NCI-H146 treated with DMSO at 0.1 percent for 48 hours (cell line): Measurements from ENCODE around the gene SELE.

Source experiments
- DNase-seq: peaks from one replicate; lab custom pipeline; 2025; ENCODE audit not compliant: unreplicated experiment; lab: John Stamatoyannopoulos, UW

SELE gene, protein sequence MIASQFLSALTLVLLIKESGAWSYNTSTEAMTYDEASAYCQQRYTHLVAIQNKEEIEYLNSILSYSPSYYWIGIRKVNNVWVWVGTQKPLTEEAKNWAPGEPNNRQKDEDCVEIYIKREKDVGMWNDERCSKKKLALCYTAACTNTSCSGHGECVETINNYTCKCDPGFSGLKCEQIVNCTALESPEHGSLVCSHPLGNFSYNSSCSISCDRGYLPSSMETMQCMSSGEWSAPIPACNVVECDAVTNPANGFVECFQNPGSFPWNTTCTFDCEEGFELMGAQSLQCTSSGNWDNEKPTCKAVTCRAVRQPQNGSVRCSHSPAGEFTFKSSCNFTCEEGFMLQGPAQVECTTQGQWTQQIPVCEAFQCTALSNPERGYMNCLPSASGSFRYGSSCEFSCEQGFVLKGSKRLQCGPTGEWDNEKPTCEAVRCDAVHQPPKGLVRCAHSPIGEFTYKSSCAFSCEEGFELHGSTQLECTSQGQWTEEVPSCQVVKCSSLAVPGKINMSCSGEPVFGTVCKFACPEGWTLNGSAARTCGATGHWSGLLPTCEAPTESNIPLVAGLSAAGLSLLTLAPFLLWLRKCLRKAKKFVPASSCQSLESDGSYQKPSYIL

DNA sequence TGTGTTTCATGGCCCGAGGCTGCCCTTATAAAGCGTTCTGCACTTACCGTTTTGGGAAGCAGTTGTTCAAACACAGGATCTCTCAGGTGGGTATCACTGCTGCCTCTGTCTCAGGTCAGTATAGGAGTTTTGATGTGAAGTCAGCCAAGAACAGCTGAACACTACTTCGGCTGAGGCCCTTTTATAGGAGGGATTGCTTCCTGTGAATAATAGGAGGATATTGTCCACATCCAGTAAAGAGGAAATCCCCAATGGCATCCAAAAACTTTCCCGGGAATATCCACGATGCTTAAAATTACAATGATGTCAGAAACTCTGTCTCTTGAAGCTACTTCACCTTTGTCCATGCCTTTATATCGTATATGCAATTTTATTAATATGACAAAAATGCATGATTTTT, at the start of gene SELE:
Gene SELE (minus strand): TSS at position 156 of the 400 bp plus-strand sequence. CDS start 467 bp downstream, outside the sequence.
- DNase-seq = no peak

DNA sequence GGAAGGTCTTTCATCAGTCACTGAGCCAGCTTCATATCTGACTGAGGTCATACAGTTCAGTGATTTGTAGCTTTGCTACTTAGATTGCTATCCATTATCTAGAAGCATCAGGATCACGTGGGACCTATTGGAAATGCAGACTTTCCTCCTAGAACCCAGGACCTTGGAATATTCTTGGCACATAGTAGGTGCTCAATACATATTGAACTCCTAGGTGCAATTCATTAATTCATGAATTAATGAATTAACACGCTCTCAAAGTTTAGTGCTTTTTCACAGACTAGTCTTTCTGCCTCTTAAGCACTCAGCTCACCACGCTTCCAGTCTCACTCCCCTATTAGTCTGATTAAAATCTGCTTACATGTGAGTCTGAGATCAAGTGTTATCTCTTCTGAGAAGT, 48.7 kb upstream of the SELE start:
- no peak for DNase-seq

DNA sequence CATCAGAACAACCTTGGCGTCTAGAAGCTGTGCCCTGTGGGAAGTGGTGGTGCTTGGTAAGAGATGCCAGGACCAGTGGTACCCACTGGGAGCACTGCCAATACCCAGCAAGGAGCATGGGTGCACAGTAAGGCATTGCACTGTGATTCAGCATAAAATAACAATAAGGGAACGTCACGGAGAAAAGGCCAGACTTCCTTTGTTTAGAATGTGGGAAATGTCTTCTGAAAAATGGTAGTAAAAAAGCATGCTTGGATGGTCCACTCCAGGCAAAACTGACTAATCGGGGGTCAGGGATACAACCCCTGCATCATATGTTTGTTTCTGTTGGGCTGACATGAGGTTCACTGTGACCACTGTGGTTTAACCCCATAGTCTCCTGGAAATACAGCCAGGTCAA, 46.1 kb upstream of the SELE start:
- DNase-seq = no peak

DNA sequence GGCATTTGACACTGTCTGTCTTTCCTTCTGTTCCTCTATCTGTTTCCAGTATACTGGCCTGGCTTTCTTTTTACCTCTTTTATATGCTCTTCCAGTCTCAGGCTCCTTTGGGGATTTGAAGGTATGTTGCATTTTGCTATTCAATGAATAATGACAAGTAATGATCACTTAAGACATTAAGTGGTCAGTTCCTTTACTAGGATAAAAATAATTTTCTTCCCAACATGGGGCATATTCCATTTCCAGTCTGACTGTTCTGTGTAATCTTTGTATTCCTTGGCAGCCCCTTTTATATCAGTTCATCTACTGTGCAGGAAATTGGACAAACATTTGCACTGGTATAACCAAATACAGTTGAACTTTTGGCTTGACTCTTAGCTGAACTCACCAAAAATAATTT, 45.3 kb upstream of the SELE start:
- DNase-seq = no peak

DNA sequence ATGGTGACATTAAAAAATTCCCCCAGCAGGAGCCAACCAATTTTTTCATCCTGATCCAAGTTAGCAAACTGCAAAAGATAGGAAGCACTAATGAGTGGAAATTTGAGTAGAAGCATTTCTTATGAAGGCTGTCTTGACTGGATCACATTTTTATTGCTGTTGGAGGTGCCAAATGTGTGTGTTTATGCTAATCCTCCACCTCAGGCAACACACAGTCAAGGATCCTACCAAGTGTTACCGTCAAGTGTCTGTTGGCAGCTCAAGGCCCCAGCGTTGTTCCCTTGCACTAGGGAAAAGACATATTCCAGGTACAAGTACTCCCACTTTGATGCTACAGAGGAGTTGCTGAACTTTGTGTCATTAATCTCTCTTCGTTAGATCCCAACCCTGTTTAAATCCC, 42.6 kb upstream of the SELE start:
- DNase-seq = no peak

DNA sequence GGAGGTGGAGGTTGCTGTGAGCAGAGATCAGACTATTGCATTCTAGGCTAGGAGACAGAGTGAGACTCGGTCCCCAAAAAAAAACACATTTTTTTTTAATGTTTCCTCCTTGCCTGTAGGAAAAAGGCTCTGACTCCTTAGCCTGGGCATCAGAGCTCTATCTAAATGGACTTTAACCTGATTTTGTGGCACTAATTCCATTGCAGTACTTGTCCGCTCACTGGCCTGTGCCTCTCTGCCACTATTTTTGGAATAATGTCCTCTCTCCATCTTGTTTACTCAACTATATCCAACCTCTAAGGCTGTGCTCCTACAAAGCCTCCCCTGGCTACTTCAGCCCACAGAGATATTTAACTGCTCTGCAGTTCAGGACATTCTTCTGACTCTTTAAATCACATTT, 34.3 kb upstream of the SELE start:
- no peak for DNase-seq

DNA sequence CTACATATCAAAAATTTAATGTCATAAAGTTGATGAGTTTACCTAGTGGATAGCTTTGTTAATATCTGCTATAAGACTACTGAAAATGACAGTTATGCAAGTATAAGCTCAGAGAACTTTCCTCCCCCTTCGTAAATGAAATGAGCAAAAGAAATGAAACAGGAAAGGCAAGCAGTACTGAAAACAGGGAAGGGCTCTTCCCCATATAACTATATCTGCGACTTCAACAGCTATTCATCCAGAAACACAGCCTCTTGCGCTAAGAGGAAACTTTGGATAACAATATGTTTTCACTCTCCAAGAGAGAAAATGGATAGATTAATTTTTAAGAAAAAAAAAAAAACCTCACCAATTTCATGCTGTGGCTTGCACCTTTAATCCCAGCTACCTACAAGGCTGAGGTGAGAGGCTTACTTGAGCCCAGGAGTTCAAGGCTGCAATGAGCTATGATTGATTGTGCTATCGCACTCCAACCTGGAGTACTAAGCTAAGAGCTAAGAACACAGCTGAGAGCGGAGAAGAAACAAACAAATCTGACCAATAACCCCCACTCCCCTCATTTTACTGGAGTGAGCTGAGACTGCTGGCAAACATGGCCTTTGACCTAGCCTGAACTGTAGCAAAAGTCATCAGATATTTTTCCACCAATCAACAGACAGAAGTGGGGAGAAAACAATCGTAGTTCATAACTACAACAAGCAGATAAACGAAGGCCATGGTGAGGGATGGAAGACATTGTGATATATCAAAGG, 31.9 kb upstream of the SELE start:
- DNase-seq = no peak

DNA sequence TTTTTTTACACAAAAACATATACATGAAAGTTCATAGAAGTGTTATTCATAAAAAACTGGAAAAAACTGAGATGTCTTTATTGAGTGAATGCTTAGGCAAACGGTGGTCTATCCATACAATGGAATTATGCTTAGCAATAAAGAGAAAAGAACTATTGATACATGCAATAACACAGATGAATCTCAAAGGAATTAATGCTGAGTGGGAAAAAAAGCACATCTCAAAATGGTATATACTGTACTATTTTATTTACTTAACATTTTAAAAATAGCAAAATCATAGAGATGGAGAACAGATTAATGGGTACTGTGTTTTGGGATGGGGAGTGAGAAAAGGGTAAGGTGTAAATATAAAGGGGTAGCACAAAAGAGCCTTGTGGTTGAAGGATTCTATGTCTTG, 31.0 kb upstream of the SELE start:
- DNase-seq = no peak

DNA sequence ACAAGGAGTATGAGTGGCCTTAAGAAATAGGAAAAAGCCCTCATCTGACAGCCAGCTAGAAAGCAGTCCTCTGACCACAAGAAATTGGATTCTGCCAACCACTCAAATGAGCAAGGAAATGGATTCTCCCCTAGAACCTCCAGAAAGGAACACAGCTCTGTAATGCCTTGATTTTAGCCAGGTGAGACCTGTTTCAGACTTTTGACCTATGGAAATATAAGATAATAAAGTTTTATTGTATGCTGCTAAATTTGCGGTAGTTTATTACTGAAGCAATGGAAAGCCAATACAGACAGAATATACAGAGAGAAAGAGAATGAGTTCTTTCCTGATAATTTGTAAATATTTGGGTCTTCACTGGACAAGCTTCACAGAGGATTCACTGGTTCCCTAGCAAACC, 28.8 kb upstream of the SELE start:
- DNase-seq = no peak

DNA sequence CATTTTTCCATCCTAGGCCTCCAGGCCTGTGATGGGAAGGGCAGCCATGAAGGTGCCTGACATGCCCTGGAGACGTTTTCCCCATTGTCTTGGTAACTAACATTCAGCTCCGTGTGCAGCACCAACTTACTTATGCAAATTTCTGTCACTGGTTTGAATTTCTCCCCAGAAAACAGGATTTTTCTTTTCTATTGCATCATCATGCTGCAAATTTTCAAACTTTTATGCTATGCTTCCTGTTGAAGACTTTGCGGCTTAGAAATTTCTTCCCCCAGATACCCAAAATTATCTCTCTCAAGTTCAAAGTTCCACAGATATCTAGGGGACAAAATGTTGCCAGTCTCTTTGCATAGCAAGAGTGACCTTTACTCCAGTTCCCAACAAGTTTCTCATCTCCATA, 25.2 kb upstream of the SELE start:
- DNase-seq = no peak

DNA sequence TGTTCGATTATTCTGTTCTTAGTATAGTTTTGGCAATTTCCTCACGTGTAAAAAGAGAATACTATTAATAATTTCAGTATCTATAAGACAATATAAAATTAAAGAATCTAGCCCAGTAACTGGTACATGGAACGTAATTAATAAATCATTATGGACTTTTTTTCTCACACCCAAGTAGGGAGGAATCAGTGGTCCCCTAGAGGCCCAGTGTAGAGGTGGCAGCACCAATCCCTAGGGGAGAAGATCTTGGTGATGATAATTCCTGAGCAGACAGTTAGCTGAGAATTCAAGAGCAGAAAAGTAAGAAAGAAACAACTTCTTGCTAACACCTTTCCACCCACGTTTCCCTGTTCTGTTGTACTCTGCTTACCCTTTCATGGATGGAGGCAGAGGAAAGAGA, 19.7 kb upstream of the SELE start:
- no peak for DNase-seq

DNA sequence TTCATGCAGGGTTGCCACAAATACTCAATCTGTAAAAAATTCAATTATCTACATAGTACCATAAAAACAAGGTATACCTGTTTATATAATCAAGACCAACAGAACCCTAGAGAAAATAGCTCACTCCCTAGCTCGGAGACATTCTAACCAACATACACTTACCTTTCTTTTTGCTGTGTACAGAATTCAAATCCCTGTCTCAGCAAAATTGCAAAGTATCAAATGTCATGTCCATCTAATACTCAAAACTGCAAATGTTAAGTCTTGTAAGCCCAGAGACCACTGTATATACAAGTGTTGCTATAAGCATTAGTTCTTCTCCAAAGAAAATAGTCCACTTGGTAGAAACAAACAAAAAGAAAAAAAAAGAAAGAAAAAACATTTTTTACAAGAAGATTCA, 16.2 kb upstream of the SELE start:
- no peak for DNase-seq

DNA sequence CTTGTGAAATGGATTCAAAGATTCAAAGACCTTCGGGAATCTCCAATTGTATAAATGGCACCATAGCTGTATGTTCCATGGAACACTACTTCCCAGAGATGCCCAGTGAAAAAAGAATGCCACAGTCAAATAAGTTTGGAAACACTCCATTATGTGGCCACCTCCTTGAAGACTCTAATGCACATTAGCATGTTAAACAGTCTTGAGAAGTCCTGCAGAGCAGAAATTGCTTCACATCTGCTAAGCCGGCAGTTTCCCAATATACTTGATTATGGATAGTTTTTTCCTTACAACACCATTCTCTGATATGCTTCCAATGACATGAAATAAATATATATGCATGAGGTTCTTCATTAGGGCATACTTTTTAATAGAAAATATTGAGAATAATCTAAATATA, 12.7 kb upstream of the SELE start:
- no peak for DNase-seq

DNA sequence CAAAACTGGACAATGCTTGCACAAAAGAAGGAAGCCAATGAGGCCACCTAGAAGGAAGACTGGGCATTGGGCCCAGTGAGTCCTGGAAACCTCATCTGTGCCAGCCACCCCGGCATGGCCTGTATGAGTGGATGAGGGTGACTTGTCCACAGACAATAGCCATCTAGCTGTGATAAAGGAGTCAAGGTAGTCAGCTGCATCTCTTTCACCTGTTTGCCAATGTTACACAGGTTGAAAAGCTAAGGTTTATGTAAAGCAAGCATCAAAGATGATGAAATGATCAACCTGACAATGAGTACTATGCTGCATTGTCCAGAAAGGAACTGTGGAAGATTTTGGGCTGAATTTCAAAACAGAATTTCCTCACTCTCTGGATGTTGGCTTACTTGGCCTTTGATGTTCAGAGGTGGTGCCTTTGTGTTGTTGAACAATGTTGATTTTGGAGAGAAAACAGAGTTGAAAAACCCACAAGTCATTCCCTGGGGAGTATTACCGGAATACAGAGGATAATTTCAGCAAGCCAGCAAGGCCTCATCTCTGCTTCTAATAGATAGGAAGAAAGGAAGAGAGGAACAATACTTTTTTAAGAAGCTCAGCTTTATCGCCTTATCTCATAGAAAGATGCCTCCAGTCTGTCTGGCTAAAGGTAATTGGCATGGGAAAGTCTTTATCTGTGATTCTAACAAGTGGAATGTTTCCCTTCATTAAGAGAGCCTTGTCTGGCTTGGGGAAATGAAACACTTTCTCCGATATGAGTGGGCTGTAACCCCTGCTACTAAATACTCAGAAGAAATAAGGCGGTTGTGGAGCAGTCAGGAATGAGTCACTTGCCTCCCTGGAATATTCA, 11.4 kb upstream of the SELE start:
- DNase-seq = no peak

DNA sequence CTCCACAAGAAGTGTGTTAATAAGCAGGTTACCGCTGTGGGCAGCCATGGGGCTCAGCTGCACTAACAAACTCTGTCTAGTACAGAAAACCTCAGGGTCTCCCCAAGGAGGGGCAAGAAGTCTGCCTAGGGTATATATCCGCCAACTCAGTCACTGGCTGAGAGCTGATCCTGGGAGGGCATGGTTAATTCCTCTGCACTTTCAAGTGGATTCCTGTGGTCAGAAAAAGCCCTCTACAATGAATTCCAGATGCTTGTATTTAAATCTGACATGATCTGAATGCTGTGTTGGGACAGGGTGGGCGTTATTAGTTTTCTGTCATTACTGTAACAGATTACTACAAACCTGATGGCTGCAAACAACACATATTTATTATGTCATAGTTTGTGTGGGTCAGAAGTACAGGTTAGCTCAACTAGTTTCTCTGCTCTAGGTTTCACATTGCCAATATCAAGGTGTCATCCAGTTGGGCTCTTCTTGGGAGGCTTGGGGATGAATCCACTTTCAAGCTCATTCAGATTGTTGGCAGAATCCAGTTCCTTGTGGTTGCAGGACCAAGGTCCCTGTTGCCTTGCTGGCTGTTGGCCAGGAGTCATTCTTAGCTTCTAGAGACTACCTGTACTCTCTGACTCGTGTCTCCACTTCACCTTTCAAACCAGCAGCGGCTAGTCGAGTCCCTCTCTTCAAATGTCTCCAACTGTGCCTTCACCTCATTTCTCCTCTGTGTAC, 8.0 kb upstream of the SELE start:
- DNase-seq = no peak

DNA sequence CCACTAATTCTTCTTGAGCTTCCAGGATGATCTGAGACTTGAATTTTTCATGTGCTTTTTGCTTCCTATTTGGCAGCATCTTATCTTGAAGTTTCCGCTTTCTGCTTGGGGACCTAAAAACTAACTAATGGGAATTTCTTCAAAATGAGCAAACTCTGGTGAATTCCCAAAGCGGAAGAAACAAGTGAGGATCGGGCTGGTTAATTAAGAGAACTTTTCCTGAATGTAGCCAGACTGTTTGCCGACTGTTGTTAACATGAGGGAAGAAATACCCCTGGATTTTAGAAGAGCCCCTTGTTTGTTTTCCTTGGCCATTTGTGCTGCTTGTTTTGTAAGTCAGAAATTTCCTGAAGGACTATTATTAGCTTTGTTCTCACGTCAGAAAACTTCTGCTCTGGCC, 6.1 kb upstream of the SELE start:
- no peak for DNase-seq

DNA sequence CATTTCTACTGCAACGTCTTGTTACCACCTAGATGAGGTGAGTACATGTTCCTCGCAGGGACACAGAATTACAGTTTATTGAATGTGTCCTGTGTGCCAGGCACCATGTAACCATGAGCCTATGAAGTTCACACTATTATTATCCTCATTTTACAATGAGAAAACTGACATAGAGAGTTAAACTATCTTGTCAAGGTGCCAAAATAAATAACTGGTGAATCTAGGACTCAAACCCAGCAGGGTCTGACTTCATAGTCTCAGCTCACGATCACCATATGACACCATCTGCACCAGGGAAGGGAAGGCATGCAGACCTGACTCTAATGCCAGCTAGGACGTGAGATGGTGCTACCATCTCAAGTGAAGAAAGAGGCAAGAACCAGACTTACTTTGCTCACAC, 2.4 kb downstream of the SELE start:
- DNase-seq = no peak

DNA sequence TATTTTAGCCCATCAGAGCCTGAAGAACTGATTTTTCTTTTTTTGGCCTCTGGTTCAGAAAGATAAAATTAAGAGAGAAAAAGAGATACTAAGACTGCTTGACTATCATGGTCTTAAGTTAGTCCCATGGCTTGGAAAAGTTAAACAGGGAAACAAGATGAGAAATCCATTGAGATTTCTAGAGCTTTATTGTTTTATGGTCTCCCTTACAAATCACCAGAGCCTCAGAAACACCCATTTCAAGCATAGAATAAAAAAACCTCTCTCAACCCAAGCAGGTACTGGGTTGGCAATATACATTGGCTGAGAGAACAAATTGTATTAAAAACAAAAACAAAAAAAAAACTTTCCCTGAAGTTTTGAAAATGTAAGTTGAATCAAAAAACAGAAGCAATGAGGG, 3.9 kb downstream of the SELE start:
- DNase-seq = no peak

DNA sequence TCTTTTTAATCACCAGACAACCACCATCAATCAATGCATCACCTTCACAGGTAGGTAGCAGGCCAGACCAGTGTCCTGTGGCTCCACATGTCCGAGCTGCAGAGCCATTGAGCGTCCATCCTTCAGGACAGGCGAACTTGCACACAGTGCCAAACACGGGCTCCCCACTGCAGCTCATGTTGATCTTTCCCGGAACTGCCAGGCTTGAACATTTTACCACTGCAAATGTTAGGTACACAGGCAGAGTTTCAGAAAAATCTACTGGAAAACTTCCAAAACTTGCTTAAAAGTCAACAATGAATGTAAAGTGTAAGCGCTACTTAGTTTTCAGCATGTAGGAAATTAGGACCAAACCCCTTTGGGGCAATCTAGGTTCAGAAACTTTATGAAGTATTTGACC, 6.6 kb downstream of the SELE start:
- DNase-seq = no peak

DNA sequence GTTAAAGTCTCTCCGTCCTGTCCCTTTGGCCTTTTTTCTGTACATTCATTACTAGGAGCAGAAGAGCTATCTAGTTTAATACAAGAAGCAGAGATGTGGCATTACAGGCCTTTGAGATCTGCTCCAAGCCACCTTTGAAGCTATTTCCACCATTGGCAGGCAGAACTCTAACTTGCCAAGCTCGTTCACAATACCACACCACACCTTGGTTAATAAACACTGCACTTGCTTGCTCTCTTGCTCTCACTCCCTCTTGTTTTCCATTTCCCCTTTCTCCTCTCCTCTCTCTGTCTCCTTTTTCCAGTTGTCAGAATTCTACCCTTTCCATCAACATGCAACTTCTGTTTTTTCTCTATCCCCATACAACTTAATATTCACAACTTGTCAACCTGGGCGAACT, 7.0 kb downstream of the SELE start:
- DNase-seq = no peak

DNA sequence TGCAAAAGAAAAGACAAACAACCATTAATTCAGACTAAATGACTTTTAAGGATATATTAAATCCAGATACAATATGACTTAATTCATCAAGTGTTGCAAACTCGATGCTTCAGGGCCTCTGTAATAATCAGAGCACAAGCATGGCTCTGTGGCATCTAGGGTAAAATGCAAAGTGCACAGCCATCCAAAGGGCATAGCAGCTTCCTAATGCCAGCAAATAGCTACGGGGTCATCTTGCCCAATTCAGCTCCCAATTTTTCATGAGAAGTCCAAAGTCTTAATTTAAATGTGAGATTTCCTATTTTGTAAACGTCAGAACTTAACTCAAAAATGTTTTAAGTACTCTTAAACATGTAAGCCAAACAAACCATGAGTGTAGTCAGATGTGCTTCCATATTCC, 7.9 kb downstream of the SELE start:
- DNase-seq = no peak
